ENCODE measurements around the gene ADD1. TPM values are rescaled to one million over a fixed set of nuclear protein-coding genes. Genes with fewer than 3 reads are reported as not detected.
A peak's percentile ranks its signal among the peaks of the same experiment; 100 is the strongest.

The ADD1 gene
- total and polyA plus RNA-seq, 9 donors = 165 to 216 (median 177) TPM

DNA sequence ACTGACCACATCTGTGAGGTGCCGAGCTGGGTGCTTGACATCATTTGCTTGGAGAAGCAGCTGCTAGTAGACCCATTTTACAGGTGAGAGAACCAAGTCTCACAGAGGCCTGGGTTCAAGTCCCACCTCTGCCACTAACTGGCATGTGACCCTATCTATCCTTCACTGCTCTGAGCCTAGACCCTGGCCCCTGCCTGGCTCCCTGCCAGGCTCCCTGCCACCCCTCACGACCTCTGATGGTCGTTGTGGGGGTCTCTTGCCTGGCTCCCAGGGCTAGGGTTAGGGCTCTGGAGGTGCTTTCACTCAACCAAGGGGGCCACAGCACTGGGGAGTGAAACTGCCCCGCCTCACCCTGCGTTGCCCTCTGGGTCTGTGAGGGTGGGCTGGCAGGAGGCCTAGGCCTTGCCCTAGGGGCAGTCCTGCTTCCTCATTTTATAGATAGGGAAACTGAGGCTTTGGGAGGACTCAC lies 7.2 kb upstream of the ADD1 start:
- Histone ChIP-seq H3K9me3 (replicated peaks; ENCODE audit: control insufficient read depth, low read depth, low read length) (no peaks in the 10 kb centered on the region), H3K4me1 (ENCODE audit: control insufficient read depth, insufficient read depth, low read length) (peaks cover 48% of the 10 kb centered on the region), H3K4me3 (ENCODE audit: low read length) (no peak overlapping the region), H3K36me3 (ENCODE audit: control insufficient read depth, insufficient read depth, low read length) (peaks cover 49% of the 10 kb centered on the region), H3K27ac (ENCODE audit: low read length) (peak overlapping the region; percentile 20), H3K27me3 (ENCODE audit: control insufficient read depth, insufficient read depth, low read length) (no peaks in the 10 kb centered on the region)
- WGBS (ENCODE audit: insufficient coverage) = 90% methylated on average over 2 of the region's 5 CpGs
- no peak for DNase-seq

DNA sequence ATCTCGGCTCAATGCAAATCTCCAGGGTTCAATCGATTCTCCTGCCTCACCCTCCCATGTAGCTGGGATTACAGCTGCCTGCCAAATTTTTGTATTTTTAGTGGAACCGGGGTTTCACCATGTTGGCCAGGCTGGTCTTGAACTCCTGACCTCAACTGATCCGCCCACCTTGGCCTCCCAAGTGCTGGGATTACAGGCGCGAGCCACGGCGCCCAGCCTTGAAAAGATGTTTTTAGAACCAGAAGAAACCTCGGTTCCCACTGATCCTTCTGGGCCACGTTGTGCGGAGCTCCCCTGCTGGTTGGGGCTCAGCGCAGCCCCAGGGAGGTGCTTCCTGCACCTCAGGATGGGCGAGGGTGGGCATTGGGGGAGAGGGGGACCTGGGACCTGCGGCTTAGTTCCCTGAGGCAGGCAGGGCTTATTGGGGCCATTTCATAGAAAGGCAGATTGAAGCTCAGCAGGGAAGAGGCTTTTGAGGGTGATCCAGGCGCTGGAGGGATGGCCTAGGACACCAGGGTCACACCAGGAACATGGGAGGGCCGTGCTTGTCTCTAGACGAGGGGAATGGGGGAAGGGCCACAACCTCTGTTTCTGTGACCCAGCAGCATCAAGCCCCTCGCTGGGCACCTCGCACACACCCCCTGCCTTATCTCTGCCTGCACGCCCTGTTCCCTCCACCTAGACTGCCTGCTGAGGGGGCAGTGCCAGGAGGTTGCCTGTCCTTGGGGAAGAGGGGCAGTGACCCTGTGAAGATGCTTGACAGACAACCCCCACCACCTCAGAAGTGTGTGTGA lies 6.3 kb upstream of the ADD1 start:
- no peak overlapping the region for H3K4me3 ChIP-seq (ENCODE audit: low read length)
- H3K9me3 ChIP-seq (replicated peaks; ENCODE audit: control insufficient read depth, low read depth, low read length) = no peaks in the 10 kb centered on the region
- DNase-seq = no peak
- WGBS (ENCODE audit: insufficient coverage) = 41% methylated on average over 12 of the region's 20 CpGs
- peaks cover 48% of the 10 kb centered on the region for H3K4me1 ChIP-seq (ENCODE audit: control insufficient read depth, insufficient read depth, low read length)
- H3K36me3 ChIP-seq (ENCODE audit: control insufficient read depth, insufficient read depth, low read length) = peaks cover 41% of the 10 kb centered on the region
- H3K27me3 ChIP-seq (ENCODE audit: control insufficient read depth, insufficient read depth, low read length) = no peaks in the 10 kb centered on the region
- H3K27ac ChIP-seq (ENCODE audit: low read length) = peak overlapping the region; percentile 71

DNA sequence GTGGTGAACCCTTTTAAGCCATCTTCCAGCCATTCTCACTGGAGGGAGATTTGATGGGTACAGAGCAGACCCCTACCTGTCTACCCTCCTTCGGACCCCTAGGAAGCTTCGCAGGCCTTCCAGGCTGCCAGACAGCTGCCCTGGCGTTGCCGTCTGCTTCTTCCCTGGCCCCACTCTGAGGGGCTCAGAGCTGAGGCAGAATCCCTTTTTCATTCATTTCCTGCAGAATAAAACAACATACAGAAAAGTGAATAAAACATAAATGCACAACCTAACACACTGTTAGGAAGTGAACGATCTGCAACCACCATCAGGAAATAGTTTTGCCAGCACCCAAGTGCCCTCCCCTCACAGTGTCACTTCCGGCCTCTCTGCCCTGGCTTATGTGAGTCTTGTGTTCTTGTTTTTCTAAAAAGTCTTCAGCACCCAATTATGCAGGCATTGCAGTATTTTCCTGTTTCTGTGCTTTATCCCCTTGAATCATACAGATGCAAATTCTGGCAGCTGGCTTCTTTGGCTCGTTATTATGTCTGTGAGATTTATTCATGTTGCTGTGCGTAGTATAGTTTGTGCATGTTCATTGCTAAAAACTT lies 5.6 kb upstream of the ADD1 start:
- no CpG with 5 or more reads among the region's 8 CpGs for WGBS (ENCODE audit: insufficient coverage)

DNA sequence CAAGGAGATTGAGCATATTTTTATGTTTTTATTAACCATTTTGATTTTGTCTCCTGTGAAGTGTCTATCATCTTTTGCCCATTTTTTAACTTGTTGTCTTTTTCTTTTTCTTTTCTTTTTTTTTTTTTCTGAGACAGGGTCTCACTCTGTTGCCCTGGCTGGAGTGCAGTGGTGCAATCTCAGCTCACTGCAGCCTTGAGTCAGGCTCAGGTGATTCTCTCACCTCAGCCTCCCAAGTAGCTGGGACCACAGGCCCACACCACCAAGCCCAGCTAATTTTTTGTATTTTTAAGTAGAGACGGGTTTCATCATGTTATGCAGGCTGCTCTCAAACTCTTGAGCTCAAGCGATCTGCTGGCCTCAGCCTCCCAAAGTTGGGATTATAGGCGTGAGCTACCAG lies 4.6 kb upstream of the ADD1 start:
- H3K36me3 ChIP-seq (ENCODE audit: control insufficient read depth, insufficient read depth, low read length) = peaks cover 24% of the 10 kb centered on the region
- no peak for DNase-seq
- WGBS (ENCODE audit: insufficient coverage) = no CpG with 5 or more reads among the region's 3 CpGs
- peaks cover 51% of the 10 kb centered on the region for H3K4me1 ChIP-seq (ENCODE audit: control insufficient read depth, insufficient read depth, low read length)
- H3K4me3 ChIP-seq (ENCODE audit: low read length) = no peak overlapping the region
- no peak overlapping the region for H3K27ac ChIP-seq (ENCODE audit: low read length)
- H3K9me3 ChIP-seq (replicated peaks; ENCODE audit: control insufficient read depth, low read depth, low read length) = no peaks in the 10 kb centered on the region
- no peaks in the 10 kb centered on the region for H3K27me3 ChIP-seq (ENCODE audit: control insufficient read depth, insufficient read depth, low read length)

More for the DNA sequence above, 5.6 kb upstream of the ADD1 start:
- DNase-seq = peak; percentile 89
- no peaks in the 10 kb centered on the region for H3K9me3 ChIP-seq (replicated peaks; ENCODE audit: control insufficient read depth, low read depth, low read length)
- no peaks in the 10 kb centered on the region for H3K27me3 ChIP-seq (ENCODE audit: control insufficient read depth, insufficient read depth, low read length)
- H3K4me1 ChIP-seq (ENCODE audit: control insufficient read depth, insufficient read depth, low read length) = peaks cover 53% of the 10 kb centered on the region
- peak overlapping the region; percentile 9 for H3K4me3 ChIP-seq (ENCODE audit: low read length)
- H3K36me3 ChIP-seq (ENCODE audit: control insufficient read depth, insufficient read depth, low read length) = peaks cover 34% of the 10 kb centered on the region
- peak overlapping the region; percentile 71 for H3K27ac ChIP-seq (ENCODE audit: low read length)

DNA sequence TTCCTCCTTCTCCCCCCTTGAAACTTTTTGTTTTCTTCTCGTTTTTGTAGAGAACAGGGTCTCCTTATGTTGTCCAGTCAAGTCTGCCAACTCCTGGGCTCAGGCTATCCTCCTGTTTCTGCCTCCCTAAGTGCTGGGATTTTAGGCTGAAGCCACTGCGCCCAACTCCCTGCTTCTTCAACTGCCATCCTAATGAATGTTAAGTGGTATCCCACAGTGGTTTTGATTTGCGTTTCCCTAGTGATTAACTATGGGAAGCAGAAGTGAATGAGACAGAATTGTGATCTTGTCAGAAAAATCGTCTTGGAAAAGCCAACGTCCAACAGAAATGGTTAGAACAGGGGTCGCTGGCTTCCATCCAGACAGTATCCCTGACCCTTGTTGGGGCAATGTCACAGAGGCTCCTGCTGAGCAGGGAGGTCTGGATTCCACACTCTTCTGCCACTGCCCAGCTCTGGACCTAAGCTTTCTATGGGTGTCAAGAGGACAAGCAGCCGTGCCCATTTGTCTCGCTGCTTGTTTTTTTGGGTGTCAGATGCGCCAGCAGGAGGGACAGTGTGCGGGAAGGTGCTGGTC lies 869 bp upstream of the ADD1 start:
- DNase-seq = no peak

DNA sequence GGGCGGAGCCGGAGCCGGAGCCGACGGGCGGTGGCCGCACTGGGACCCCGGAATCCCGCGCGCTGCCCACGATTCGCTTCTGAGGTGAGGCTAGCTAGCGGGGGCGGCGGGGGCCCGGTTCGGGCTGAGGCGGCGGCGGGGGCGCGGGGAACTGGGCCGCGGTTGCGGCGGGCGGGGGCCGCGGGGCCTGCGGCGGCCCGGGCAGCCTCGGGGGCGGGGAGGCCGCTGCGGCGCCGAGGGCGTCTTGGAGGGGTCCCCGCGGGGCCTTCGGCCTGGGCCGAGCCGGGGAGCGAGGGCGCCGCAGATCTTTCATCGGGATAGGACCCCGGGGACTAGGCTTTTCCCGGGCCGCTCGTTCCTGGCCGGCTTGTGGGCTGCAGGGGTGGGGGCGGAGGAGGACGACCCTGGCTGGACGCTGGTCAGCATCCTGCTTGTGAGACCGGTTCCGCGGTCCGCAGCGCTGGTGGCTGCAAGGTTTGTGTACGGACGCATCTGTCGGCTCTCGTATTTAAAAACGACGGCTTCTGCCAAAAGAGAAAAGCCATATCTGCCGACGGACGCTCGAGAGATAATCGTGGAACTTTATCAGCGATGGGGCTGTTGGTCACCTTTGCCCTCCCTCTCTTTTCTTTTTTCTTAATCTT lies 419 bp downstream of the ADD1 start:
- Histone ChIP-seq H3K4me3 (ENCODE audit: low read length) (peak overlapping the region; percentile 81), H3K27ac (ENCODE audit: low read length) (peak overlapping the region; percentile 78), H3K36me3 (ENCODE audit: control insufficient read depth, insufficient read depth, low read length) (no peaks in the 10 kb centered on the region), H3K4me1 (ENCODE audit: control insufficient read depth, insufficient read depth, low read length) (peaks cover 12% of the 10 kb centered on the region), H3K9me3 (replicated peaks; ENCODE audit: control insufficient read depth, low read depth, low read length) (no peaks in the 10 kb centered on the region), H3K27me3 (ENCODE audit: control insufficient read depth, insufficient read depth, low read length) (no peaks in the 10 kb centered on the region)
- DNase-seq = peak; percentile 69
- under 1% methylated on average over 69 of the region's 74 CpGs for WGBS (ENCODE audit: insufficient coverage)

More for the DNA sequence above, 869 bp upstream of the ADD1 start:
- Histone ChIP-seq H3K36me3 (ENCODE audit: control insufficient read depth, insufficient read depth, low read length) (no peaks in the 10 kb centered on the region), H3K27me3 (ENCODE audit: control insufficient read depth, insufficient read depth, low read length) (no peaks in the 10 kb centered on the region), H3K9me3 (replicated peaks; ENCODE audit: control insufficient read depth, low read depth, low read length) (no peaks in the 10 kb centered on the region), H3K4me3 (ENCODE audit: low read length) (peak overlapping the region; percentile 82), H3K4me1 (ENCODE audit: control insufficient read depth, insufficient read depth, low read length) (peaks cover 17% of the 10 kb centered on the region), H3K27ac (ENCODE audit: low read length) (peak overlapping the region; percentile 74)
- WGBS (ENCODE audit: insufficient coverage) = 6% methylated on average over 8 of the region's 10 CpGs

DNA sequence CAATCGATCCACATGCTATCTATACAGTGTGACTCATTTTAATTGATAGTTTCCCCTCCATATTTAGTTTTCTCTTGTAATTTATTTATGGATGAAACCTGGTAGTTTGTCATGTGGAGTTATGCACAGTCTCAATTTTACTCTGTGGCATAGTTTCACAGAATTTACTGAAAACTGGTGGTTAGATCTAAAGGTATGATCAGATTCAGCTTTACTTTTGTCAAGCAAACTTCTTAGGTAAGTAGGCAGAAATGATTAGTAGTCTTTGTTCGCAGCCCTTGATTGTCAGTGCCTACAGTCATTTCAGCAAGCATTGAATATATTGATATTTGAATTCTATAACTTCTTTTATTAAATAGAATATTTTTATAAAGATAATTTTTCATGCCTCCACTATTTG lies 2.5 kb downstream of the ADD1 start:
- DNase-seq = no peak
- Histone ChIP-seq H3K9me3 (replicated peaks; ENCODE audit: control insufficient read depth, low read depth, low read length) (no peaks in the 10 kb centered on the region), H3K4me3 (ENCODE audit: low read length) (no peak overlapping the region), H3K27ac (ENCODE audit: low read length) (no peak overlapping the region), H3K27me3 (ENCODE audit: control insufficient read depth, insufficient read depth, low read length) (no peaks in the 10 kb centered on the region), H3K4me1 (ENCODE audit: control insufficient read depth, insufficient read depth, low read length) (peaks cover 16% of the 10 kb centered on the region), H3K36me3 (ENCODE audit: control insufficient read depth, insufficient read depth, low read length) (no peaks in the 10 kb centered on the region)
- WGBS (ENCODE audit: insufficient coverage) = no CpG with 5 or more reads among the region's 2 CpGs

DNA sequence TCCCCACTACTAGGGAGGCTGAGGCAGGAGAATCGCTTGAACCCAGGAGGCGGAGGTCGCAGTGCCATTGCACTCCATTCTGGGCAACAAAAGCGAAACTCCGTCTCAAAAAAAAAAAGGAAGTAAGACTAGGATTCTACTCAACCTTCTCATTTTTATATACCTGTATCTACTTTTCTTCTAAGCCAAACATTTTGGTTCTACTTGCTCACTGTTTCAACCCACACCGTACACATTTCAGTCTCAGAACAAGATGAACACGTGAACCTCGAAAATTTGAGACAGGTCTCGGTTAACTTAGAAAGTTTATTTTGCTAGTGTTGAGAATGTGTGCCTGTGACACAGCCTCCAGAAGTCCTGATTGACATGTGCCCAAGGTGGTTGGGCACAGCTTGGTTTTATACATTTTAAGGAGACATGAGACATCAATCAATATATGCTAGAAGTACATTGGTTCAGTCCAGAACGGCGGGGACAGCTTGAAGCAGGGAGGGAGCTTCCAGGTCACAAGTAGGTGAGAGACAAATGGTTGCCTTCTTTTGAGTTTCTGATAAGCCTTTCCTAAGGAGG lies 3.7 kb downstream of the ADD1 start:
- Histone ChIP-seq H3K4me3 (ENCODE audit: low read length) (no peak overlapping the region), H3K27ac (ENCODE audit: low read length) (no peak overlapping the region), H3K9me3 (replicated peaks; ENCODE audit: control insufficient read depth, low read depth, low read length) (no peaks in the 10 kb centered on the region), H3K27me3 (ENCODE audit: control insufficient read depth, insufficient read depth, low read length) (no peaks in the 10 kb centered on the region), H3K36me3 (ENCODE audit: control insufficient read depth, insufficient read depth, low read length) (no peaks in the 10 kb centered on the region), H3K4me1 (ENCODE audit: control insufficient read depth, insufficient read depth, low read length) (peaks cover 18% of the 10 kb centered on the region)
- DNase-seq = no peak
- WGBS (ENCODE audit: insufficient coverage) = 75% methylated on average over 6 of the region's 11 CpGs

DNA sequence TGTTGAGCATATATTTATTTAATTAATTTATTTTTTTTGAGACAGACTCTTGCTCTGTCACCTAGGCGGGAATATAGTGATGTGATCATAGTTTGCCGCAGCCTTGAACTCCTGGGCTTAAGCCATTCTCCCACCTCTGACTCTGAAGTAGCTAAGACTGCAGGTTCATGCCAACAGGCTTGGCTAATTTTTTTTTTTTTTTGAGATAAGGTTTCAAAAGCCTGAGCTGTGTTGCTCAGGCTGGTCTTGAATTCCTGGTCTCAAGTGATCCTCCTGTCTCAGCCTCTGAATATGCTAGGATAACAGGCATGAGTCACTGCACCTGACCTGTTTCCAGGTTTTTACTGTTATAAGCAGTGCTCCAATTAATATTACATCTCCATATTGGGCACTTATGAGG lies 4.8 kb downstream of the ADD1 start:
- Histone ChIP-seq H3K9me3 (replicated peaks; ENCODE audit: control insufficient read depth, low read depth, low read length) (no peaks in the 10 kb centered on the region), H3K27me3 (ENCODE audit: control insufficient read depth, insufficient read depth, low read length) (no peaks in the 10 kb centered on the region), H3K4me1 (ENCODE audit: control insufficient read depth, insufficient read depth, low read length) (peaks cover 21% of the 10 kb centered on the region), H3K4me3 (ENCODE audit: low read length) (no peak overlapping the region), H3K36me3 (ENCODE audit: control insufficient read depth, insufficient read depth, low read length) (peaks cover under 1% of the 10 kb centered on the region), H3K27ac (ENCODE audit: low read length) (no peak overlapping the region)
- DNase-seq = no peak
- WGBS (ENCODE audit: insufficient coverage) = no CpG with 5 or more reads among the region's 2 CpGs

Data from muscle of leg (tissue), 11 donors.